T-cell (primary cell): ENCODE results near the gene OR12D1. TPM values are rescaled to one million over a fixed set of nuclear protein-coding genes. Genes with fewer than 3 reads are reported as not detected.

Experiments
- ATAC-seq, 4 experiments: fragments of 200-7000 bp in 3 of 4; fragments of 150-1000 bp in 1 of 4; cut with Tn5 transposase; replicated peaks in 1 of 4; 1 replicate in 3 of 4; 2 replicates in 1 of 4; pipeline ENCODE4 v1.10.0; 2021; ENCODE audit warnings: moderate library complexity in 3 of 4, mild to moderate bottlenecking in 2 of 4, moderate number of reproducible peaks in 1 of 4
- CTCF ChIA-PET, 2 donors: fragments of 300-600 bp; sonication (Branson Sonifier 250); formaldehyde crosslinking; loops; one replicate each; lab custom pipeline; 2022; ENCODE audit warnings: antibody characterized with exemption in 2 of 2; lab: Charles Lee
- POLR2A ChIA-PET, 2 donors: fragments of 300-600 bp; sonication (Branson Sonifier 250); formaldehyde crosslinking; loops; one replicate each; lab custom pipeline; 2022; ENCODE audit warnings: antibody characterized with exemption in 2 of 2; lab: Charles Lee
- DNase-seq, 35 experiments: peaks; one replicate each; pipeline versions ENCODE4 v3.0.0 to v3.0.0-alpha.2; 2013 to 2023
- H3K27ac ChIP-seq: one replicate; pipeline ENCODE4 v1.5.1; 2013; ENCODE audit warnings: low read length
- H3K27me3 ChIP-seq, 2 experiments: replicated peaks in 1 of 2; 1 replicate in 1 of 2; 2 replicates in 1 of 2; pipeline versions ENCODE4 v1.6.1 to v1.7.0; 2013; ENCODE audit warnings: low read length in 1 of 2, mixed read lengths in 1 of 2; ENCODE audit not compliant: control insufficient read depth in 2 of 2, insufficient read depth in 2 of 2; ENCODE audit errors: extremely low read depth in 1 of 2
- H3K36me3 ChIP-seq, 2 donors: 1 replicate in 1 of 2; 2 replicates in 1 of 2; pipeline versions ENCODE4 v1.6.1 to v1.7.0; 2013; ENCODE audit warnings: low read length in 1 of 2; ENCODE audit not compliant: control insufficient read depth in 2 of 2, insufficient read depth in 1 of 2; ENCODE audit errors: extremely low read depth in 1 of 2
- H3K4me1 ChIP-seq, 2 experiments: 1 replicate in 1 of 2; 2 replicates in 1 of 2; pipeline versions ENCODE4 v1.6.1 to v1.7.0; 2013; ENCODE audit warnings: low read length in 2 of 2, mixed read lengths in 1 of 2; ENCODE audit not compliant: insufficient read depth in 2 of 2, control insufficient read depth in 1 of 2; ENCODE audit errors: extremely low read depth in 1 of 2
- H3K4me3 ChIP-seq, 2 donors: 1 replicate in 1 of 2; 2 replicates in 1 of 2; pipeline versions ENCODE4 v1.5.1 to v1.7.0; 2013; ENCODE audit warnings: mild to moderate bottlenecking in 2 of 2, low read length in 1 of 2, moderate library complexity in 1 of 2; ENCODE audit not compliant: control insufficient read depth in 1 of 2; ENCODE audit errors: extremely low read depth in 1 of 2
- H3K9me3 ChIP-seq: 2 replicates; pipeline ENCODE4 v1.7.0; 2013
- H3K27ac Mint-ChIP-seq, 2 donors: one replicate each; pipeline ENCODE4 v1.8.0; 2020 to 2021; ENCODE audit warnings: mild to moderate bottlenecking in 2 of 2, mixed read lengths in 2 of 2
- H3K27me3 Mint-ChIP-seq, 2 donors: one replicate each; pipeline ENCODE4 v1.8.0; 2021 to 2022; ENCODE audit warnings: mixed read lengths in 2 of 2
- H3K36me3 Mint-ChIP-seq: one replicate; pipeline ENCODE4 v1.8.0; 2021; ENCODE audit warnings: mixed read lengths
- H3K4me1 Mint-ChIP-seq, 3 donors: one replicate each; pipeline ENCODE4 v1.8.0; 2020 to 2022; ENCODE audit warnings: mixed read lengths in 3 of 3, mild to moderate bottlenecking in 1 of 3
- H3K4me3 Mint-ChIP-seq, 3 donors: one replicate each; pipeline ENCODE4 v1.8.0; 2020 to 2022; ENCODE audit warnings: mild to moderate bottlenecking in 3 of 3, mixed read lengths in 3 of 3, moderate library complexity in 3 of 3
- H3K9me3 Mint-ChIP-seq, 3 donors: one replicate each; pipeline ENCODE4 v1.8.0; 2020 to 2022; ENCODE audit warnings: mixed read lengths in 3 of 3
- WGBS: methylation state at CpG from one replicate; pipeline ENCODE4 v1.1.5; 2013; ENCODE audit warnings: missing lambda C conversion rate; ENCODE audit not compliant: insufficient coverage; 5-methylcytosine and 5-hydroxymethylcytosine counted together
- total RNA-seq, 35 experiments: library from RNA in 6 of 35; stranded (reverse) in 6 of 35; fragments of 120-200 nt in 1 of 35; gene quantifications; one replicate each; pipeline versions ENCODE4 v1.2.1 to v1.2.4 and lab custom pipeline; 2013 to 2026

Gene OR12D1
- not detected for total RNA-seq
- total RNA-seq (2013): not detected
- total RNA-seq (lab: John Stamatoyannopoulos, UW): 0 reads per million in 29 experiments

- Mint-ChIP-seq H3K9me3 (peaks cover 18 to 24% (median 20%) of the 10 kb centered on the region in 3 donors), H3K27me3 (peaks cover 35 to 46% of the 10 kb centered on the region in 2 donors), H3K4me3 (no peak within 1 kb of the TSS), H3K36me3 (no peaks in the 10 kb centered on the region), H3K27ac (no peak within 1 kb of the TSS), H3K4me1 (no peaks in the 10 kb centered on the region)
- no peak within 1 kb of the TSS for H3K4me3 ChIP-seq
- no peak for DNase-seq
- H3K4me1 ChIP-seq: no peaks in the 10 kb centered on the region
- H3K9me3 ChIP-seq: no peaks in the 10 kb centered on the region
- CTCF ChIA-PET: no interaction called here
- no peak for ATAC-seq
- POLR2A ChIA-PET: no interaction called here
- peaks cover 0 to 10% of the 10 kb centered on the region in 2 experiments for H3K27me3 ChIP-seq
- no peak within 1 kb of the TSS for H3K27ac ChIP-seq
- H3K36me3 ChIP-seq: no peaks in the 10 kb centered on the region
Observed at GRCh38 chr6:29414588-29414987, at the start of gene OR12D1. Gene OR12D1, plus strand, starts transcription at chr6:29414928.

GRCh38 chr6:29368765-29369164 lies 46.0 kb upstream of the OR12D1 start, which contains the start of gene OR5V1:
Gene OR5V1, minus strand, starts transcription at chr6:29368865. Its CDS starts 12,670 bp downstream, at chr6:29356195.
- Histone ChIP-seq H3K27me3 (peaks cover 0 to 2% of the 10 kb centered on the region in 2 experiments), H3K36me3 (no peaks in the 10 kb centered on the region), H3K4me1 (no peaks in the 10 kb centered on the region), H3K9me3 (no peaks in the 10 kb centered on the region), H3K4me3 (no peak within 1 kb of the TSS), H3K27ac (no peak within 1 kb of the TSS)
- ChIA-PET POLR2A (no interaction called here), CTCF (no interaction called here)
- ATAC-seq (no peak), DNase-seq (no peak)
- Mint-ChIP-seq H3K4me1 (no peaks in the 10 kb centered on the region), H3K4me3 (no peak within 1 kb of the TSS), H3K27ac (no peak within 1 kb of the TSS), H3K27me3 (peaks cover 29 to 35% of the 10 kb centered on the region in 2 donors), H3K9me3 (no peaks in the 10 kb centered on the region), H3K36me3 (no peaks in the 10 kb centered on the region)
- 48% methylated on average over 2 of the region's 3 CpGs for WGBS

GRCh38 chr6:29375191-29375590 lies 39.5 kb upstream of the OR12D1 start, which contains the start of gene OR12D3:
Gene OR12D3, minus strand, starts transcription at chr6:29375291. Its CDS starts 4 bp downstream, at chr6:29375287.
- H3K4me1 Mint-ChIP-seq: no peaks in the 10 kb centered on the region
- no peaks in the 10 kb centered on the region for H3K9me3 Mint-ChIP-seq
- H3K4me3 Mint-ChIP-seq: no peak within 1 kb of the TSS
- DNase-seq (no peak), ATAC-seq (no peak)
- Histone ChIP-seq H3K9me3 (no peaks in the 10 kb centered on the region), H3K4me1 (no peaks in the 10 kb centered on the region), H3K36me3 (no peaks in the 10 kb centered on the region), H3K27me3 (peaks cover 0 to 9% of the 10 kb centered on the region in 2 experiments), H3K4me3 (no peak within 1 kb of the TSS), H3K27ac (no peak within 1 kb of the TSS)
- no peaks in the 10 kb centered on the region for H3K36me3 Mint-ChIP-seq
- no peak within 1 kb of the TSS for H3K27ac Mint-ChIP-seq
- CTCF ChIA-PET: interaction anchor here in 1 of 2 donors (0.6 kb wide), 1 partner anchor 537 kb away, joined by 3 read pairs; no protein-coding TSS in a partner anchor
- H3K27me3 Mint-ChIP-seq: peaks cover 33 to 38% of the 10 kb centered on the region in 2 donors
- POLR2A ChIA-PET: interaction anchor here in 1 of 2 donors (0.6 kb wide), 1 partner anchor 13 kb away, joined by 3 read pairs; no protein-coding TSS in a partner anchor
- no CpG with 5 or more reads among the region's 1 CpG for WGBS

- Histone ChIP-seq H3K4me1 (no peaks in the 10 kb centered on the region), H3K27ac (no peak overlapping the region), H3K9me3 (no peaks in the 10 kb centered on the region), H3K27me3 (peaks cover 0 to 11% of the 10 kb centered on the region in 2 experiments), H3K36me3 (no peaks in the 10 kb centered on the region), H3K4me3 (no peak overlapping the region)
- no peak overlapping the region for H3K27ac Mint-ChIP-seq
- DNase-seq (no peak), ATAC-seq (no peak)
- no peaks in the 10 kb centered on the region for H3K36me3 Mint-ChIP-seq
- H3K4me1 Mint-ChIP-seq: no peaks in the 10 kb centered on the region
- peaks cover 32% of the 10 kb centered on the region in 2 donors for H3K27me3 Mint-ChIP-seq
- POLR2A ChIA-PET: no interaction called here
- CTCF ChIA-PET: no interaction called here
- H3K4me3 Mint-ChIP-seq: no peak overlapping the region
- H3K9me3 Mint-ChIP-seq: no peaks in the 10 kb centered on the region
Observed at GRCh38 chr6:29376003-29376402, 38.7 kb upstream of the OR12D1 start.

- Mint-ChIP-seq H3K4me3 (no peak overlapping the region), H3K36me3 (no peaks in the 10 kb centered on the region), H3K4me1 (no peaks in the 10 kb centered on the region), H3K27me3 (peaks cover 30 to 38% of the 10 kb centered on the region in 2 donors), H3K9me3 (no peaks in the 10 kb centered on the region), H3K27ac (no peak overlapping the region)
- WGBS: 39% methylated on average over 2 of the region's 4 CpGs
- peaks cover 0 to 15% of the 10 kb centered on the region in 2 experiments for H3K27me3 ChIP-seq
- H3K4me1 ChIP-seq: no peaks in the 10 kb centered on the region
- DNase-seq: no peak
- POLR2A ChIA-PET: no interaction called here
- CTCF ChIA-PET: no interaction called here
- H3K27ac ChIP-seq: no peak overlapping the region
- no peak overlapping the region for H3K4me3 ChIP-seq
- ATAC-seq: no peak
- H3K9me3 ChIP-seq: no peaks in the 10 kb centered on the region
- no peaks in the 10 kb centered on the region for H3K36me3 ChIP-seq
Observed at GRCh38 chr6:29388533-29388932, 26.2 kb upstream of the OR12D1 start.

GRCh38 chr6:29395331-29395730 lies 19.4 kb upstream of the OR12D1 start, which contains the start of gene OR12D2:
Gene OR12D2, plus strand, starts transcription at chr6:29395631. Its CDS starts 1,069 bp downstream, at chr6:29396700.
- POLR2A ChIA-PET: no interaction called here
- H3K9me3 Mint-ChIP-seq: no peaks in the 10 kb centered on the region
- H3K36me3 Mint-ChIP-seq: no peaks in the 10 kb centered on the region
- no peaks in the 10 kb centered on the region for H3K9me3 ChIP-seq
- H3K4me3 Mint-ChIP-seq: no peak within 1 kb of the TSS
- H3K4me1 ChIP-seq: no peaks in the 10 kb centered on the region
- CTCF ChIA-PET: no interaction called here
- ATAC-seq (no peak), DNase-seq (no peak)
- peaks cover 0 to 12% of the 10 kb centered on the region in 2 experiments for H3K27me3 ChIP-seq
- no peak within 1 kb of the TSS for H3K27ac Mint-ChIP-seq
- H3K36me3 ChIP-seq: no peaks in the 10 kb centered on the region
- H3K4me3 ChIP-seq: no peak within 1 kb of the TSS
- peaks cover 42 to 48% of the 10 kb centered on the region in 2 donors for H3K27me3 Mint-ChIP-seq
- H3K4me1 Mint-ChIP-seq: no peaks in the 10 kb centered on the region
- H3K27ac ChIP-seq: no peak within 1 kb of the TSS
